PFSK-1 (cell line): Measurements from ENCODE around the gene ACOX3.

Experiments
- SIN3A ChIP-seq: IDR thresholded peaks from 2 replicates; pipeline ENCODE4 v1.6.1; 2012; ENCODE audit warnings: mild to moderate bottlenecking, low read length, moderate library complexity, borderline replicate concordance; ENCODE audit not compliant: insufficient read depth
- TF ChIP-seq, protein P1 (sequence below), 2 experiments: IDR thresholded peaks; 2 replicates each; pipeline versions ENCODE4 v1.6.1 to v1.8.0; 2011 to 2012; ENCODE audit warnings: low read depth in 2 of 2, low read length in 2 of 2, control low read depth in 1 of 2, inconsistent platforms in 1 of 2, mild to moderate bottlenecking in 1 of 2, moderate library complexity in 1 of 2; ENCODE audit not compliant: insufficient read depth in 1 of 2

DNA sequence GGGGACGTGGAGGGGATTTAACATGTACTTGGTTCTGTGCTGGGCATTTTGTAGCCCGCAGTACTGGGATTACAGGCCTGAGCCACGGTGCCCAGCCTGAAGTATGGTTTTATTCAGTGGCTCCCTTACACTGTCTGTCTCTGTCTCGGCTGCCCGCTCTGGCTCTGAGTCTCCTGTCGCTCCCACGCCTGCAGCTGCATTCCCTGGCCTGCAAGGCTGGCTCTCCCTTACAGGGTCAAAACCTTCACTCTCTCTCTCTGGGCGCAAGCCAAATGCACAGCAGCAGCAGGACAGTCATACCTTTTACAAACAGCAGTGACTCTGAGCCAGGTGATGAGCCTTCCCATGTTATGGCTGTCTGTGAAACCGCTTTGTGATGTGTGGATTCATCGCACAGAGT, 98.8 kb downstream of the ACOX3 start:
- TF ChIP-seq, protein P1, sequence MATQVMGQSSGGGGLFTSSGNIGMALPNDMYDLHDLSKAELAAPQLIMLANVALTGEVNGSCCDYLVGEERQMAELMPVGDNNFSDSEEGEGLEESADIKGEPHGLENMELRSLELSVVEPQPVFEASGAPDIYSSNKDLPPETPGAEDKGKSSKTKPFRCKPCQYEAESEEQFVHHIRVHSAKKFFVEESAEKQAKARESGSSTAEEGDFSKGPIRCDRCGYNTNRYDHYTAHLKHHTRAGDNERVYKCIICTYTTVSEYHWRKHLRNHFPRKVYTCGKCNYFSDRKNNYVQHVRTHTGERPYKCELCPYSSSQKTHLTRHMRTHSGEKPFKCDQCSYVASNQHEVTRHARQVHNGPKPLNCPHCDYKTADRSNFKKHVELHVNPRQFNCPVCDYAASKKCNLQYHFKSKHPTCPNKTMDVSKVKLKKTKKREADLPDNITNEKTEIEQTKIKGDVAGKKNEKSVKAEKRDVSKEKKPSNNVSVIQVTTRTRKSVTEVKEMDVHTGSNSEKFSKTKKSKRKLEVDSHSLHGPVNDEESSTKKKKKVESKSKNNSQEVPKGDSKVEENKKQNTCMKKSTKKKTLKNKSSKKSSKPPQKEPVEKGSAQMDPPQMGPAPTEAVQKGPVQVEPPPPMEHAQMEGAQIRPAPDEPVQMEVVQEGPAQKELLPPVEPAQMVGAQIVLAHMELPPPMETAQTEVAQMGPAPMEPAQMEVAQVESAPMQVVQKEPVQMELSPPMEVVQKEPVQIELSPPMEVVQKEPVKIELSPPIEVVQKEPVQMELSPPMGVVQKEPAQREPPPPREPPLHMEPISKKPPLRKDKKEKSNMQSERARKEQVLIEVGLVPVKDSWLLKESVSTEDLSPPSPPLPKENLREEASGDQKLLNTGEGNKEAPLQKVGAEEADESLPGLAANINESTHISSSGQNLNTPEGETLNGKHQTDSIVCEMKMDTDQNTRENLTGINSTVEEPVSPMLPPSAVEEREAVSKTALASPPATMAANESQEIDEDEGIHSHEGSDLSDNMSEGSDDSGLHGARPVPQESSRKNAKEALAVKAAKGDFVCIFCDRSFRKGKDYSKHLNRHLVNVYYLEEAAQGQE (IDR thresholded peaks at IDR 0.05; ENCODE audit: insufficient read depth in 1 of 2, low read depth in 2 of 2, low read length in 2 of 2) = no peak
- no peak for TF ChIP-seq SIN3A
